Cardiac ventricle fibroblast (primary cell): ENCODE data around the gene NEK8. TPM values are rescaled to one million over a fixed set of nuclear protein-coding genes. Genes with fewer than 3 reads are reported as not detected.

Source experiments
- total RNA-seq: library from RNA; depleted of rRNA; stranded (reverse); fragments of >200 nt; gene quantifications from 2 replicates; pipeline ENCODE4 v1.2.3, GENCODE V29; 2015

NEK8 gene
- total RNA-seq: 2.8 and 3.3 TPM in 2 replicates

DNA sequence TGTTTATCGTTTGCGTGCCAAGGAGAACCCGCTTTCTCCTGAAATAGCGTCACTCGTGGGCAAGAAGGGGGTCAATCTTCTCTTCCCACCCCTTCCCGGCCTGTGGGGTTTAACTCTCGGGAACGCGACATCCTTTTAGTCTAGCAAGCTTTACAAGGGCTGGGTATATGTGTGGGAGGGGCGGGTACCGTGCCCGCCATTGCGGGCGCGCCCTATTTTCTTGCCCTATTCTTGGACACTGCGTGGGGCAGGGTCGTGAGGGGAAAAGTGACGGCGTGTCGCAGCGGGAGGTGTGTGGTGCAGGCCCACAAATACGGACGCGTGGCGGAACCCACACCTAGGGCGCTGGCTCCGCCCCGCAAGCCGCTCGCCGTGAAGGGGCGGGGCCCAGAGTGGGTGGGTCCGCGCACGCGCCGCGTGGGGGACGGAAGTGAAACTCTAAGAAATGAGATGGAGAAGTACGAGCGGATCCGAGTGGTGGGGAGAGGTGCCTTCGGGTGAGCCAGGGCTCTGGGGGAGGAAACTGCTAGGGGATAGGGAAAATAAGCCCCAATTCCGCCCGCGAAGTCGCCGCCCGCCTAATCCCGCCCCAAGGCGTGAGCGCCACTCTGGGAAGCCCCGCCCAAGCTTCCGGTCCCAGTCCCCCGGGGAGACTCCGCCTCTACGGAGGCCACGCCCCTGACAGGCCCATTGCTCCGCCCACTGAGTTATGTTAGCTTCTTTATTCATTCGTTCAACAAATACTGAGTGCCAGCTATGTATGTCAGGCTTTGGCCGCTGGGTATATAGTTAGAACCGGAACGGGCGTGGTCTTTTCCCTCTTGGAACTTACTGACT lies at the start of gene NEK8:
Gene NEK8 (plus strand): TSS at position 425 of the 837 bp plus-strand sequence. CDS start 26 bp downstream, at position 451.

DNA sequence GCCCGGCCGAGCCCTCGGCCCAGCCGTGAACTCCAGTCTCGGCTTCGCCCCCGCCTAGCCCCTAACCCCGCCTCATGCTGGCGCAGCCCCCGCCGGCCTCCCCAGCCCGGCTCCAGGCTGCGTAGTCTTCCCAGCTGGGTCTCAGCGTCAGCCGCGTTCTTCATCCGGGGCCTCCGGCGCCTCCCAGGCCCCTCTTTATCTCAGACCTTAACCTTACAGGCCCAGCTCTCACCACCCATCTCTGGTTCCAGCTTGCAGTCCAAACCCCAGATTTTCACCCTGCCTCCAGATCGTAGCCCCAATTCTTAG lies 16.9 kb upstream of the NEK8 start, which contains the start of gene PROCA1:
Gene PROCA1 (minus strand): TSS at position 166 of the 309 bp plus-strand sequence. CDS start 228 bp downstream, outside the sequence.

DNA sequence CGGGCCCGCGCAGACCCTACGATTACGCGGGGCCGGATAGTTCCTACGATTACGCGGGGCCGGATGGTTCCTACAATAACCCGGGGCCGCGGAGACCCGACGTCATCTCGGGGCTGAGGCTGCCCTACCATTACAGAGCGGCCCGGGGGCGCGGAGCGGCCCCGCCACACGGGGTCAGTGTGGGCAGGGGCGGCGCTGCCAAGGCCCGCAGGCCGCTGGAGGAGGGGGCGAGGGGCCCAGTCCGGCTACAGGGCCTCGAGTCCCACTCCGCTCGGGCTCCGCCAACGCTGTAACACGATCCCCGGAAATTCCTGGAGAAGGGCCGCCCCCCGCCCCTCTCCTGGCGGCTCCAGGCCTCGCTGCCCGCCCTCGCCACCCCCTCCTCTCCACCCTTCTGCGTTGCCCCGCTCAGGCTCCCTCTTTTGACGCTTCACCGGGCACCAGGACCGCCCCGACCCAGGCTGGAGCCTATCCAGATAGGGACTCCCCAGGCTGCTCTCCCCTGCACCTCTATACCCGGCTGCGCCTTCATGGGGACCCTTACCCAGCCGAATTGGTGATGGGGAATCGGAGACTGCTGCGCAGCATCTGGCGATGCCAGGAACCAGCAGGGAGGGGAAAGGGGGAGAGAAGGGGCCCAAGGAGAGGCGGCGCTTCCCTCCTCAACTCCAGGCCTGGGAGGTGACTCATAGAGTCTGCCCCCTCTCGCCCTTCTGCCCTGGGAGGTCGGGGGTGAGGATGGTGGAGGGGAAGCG lies 10.8 kb upstream of the NEK8 start, which contains the start of gene RAB34:
Gene RAB34 (minus strand): TSS at position 291 of the 755 bp plus-strand sequence. CDS start 602 bp downstream, outside the sequence.

DNA sequence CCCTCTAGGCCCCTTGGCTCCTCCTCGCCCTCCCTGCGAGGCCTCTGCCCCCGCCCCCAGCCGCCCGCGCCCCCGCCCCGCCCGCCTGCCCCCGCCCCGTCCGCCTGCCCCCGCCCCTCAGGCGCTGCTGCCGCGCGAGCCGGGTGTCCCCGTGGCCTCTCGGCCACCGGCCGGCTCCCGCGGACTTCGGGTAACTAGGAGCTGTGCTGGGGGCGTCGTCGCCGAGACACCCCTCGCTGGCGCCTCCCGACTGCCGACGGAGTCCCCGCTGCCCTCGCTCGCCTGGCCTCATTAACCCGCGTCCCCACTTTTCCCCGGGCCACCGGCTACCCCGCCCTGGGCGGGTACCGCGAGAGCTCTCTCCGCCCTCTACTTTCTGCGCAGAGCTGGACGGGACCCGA lies 2.4 kb upstream of the NEK8 start, which contains the start of gene TLCD1:
Gene TLCD1 (minus strand): TSS at position 8 of the 401 bp plus-strand sequence. CDS start 136 bp downstream, outside the sequence.

DNA sequence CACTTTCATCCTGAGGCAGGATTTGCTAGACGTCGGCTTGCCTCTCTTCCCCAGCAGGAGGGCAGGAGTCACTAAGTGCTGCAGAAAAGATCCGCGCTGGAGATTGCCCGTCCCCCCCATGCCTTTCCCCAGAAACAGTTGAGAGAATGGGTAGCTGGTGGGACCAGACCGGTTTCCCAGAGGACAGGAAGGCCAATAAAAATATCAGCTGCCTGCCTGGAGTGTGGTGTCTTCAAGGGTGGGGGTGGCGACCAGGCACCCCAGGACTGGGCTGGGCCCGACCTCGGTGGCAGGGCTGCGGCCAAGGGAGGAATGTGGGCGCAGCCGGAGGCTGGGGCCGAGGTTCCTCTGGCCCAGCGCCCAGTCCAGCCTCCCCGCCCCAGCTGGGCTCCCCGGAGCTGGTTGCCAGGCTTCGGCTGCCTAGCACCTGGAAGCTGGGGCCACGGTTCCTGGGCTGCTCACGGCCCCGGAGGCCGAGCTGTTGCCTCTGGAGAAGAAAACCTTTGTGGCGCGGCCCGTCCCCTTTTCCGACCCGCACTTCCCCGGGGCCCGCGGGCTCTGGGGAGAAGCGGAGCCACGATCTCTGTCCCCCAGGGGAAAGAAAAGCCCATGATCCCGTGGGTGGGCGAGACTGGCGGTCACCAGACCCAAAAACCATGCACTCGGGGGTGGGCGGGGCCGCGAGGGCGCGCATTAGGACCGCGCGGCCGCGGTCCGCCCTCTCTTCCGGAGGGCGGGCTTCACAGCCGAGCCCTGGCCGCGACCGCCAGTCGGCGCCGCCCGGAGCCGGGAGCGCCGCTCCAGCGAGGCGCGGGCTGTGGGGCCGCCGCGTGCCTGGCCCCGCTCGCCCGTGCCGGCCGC lies 14.9 kb downstream of the NEK8 start, which contains the start of gene TRAF4:
Gene TRAF4 (plus strand): TSS at position 769 of the 861 bp plus-strand sequence. CDS start 102 bp downstream, outside the sequence.

Other genes starting within 250 kb of the NEK8 start
- gene FOXN1, start 222.4 kb upstream of the NEK8 start, total RNA-seq: not detected in 2 replicates
- gene UNC119, start 176.2 kb upstream of the NEK8 start, total RNA-seq: 23.6 and 27.8 TPM in 2 replicates
- 46.3 and 60.7 TPM in 2 replicates for gene PIGS, start 157.3 kb upstream of the NEK8 start, total RNA-seq
- gene ALDOC, start 151.9 kb upstream of the NEK8 start, total RNA-seq: 93.7 and 95.1 TPM in 2 replicates
- gene SPAG5, start 129.8 kb upstream of the NEK8 start, total RNA-seq: 4.0 and 4.3 TPM in 2 replicates
- 0.68 and 2.8 TPM in 2 replicates for gene RSKR, start 114.6 kb upstream of the NEK8 start, total RNA-seq
- gene BLTP2, start 83.6 kb upstream of the NEK8 start, total RNA-seq: 74.2 and 90.4 TPM in 2 replicates
- gene SDF2, start 66.9 kb upstream of the NEK8 start, total RNA-seq: 48.0 and 75.1 TPM in 2 replicates
- gene SUPT6H, start 66.6 kb upstream of the NEK8 start, total RNA-seq: 38.2 and 55.4 TPM in 2 replicates
- 1.0 and 1.9 TPM in 2 replicates for gene PROCA1, start 16.9 kb upstream of the NEK8 start, total RNA-seq
- gene RAB34, start 10.9 kb upstream of the NEK8 start, total RNA-seq: 203 and 253 TPM in 2 replicates
- gene RPL23A, start 8.8 kb upstream of the NEK8 start, total RNA-seq: 666 and 767 TPM in 2 replicates
- gene TLCD1, start 2.6 kb upstream of the NEK8 start, total RNA-seq: 7.0 and 11.3 TPM in 2 replicates
- 8.7 and 10.7 TPM in 2 replicates for gene TRAF4, start 15.2 kb downstream of the NEK8 start, total RNA-seq
- 7.8 and 9.2 TPM in 2 replicates for gene FAM222B, start 114.0 kb downstream of the NEK8 start, total RNA-seq
- 25.0 and 36.9 TPM in 2 replicates for gene ERAL1, start 126.2 kb downstream of the NEK8 start, total RNA-seq
- 25.3 and 31.2 TPM in 2 replicates for gene FLOT2, start 168.9 kb downstream of the NEK8 start, total RNA-seq
- gene DHRS13, start 174.3 kb downstream of the NEK8 start, total RNA-seq: 3.8 and 10.7 TPM in 2 replicates
- 21.3 and 32.7 TPM in 2 replicates for gene PHF12, start 222.7 kb downstream of the NEK8 start, total RNA-seq